SK-N-SH (cell line): Measurements from ENCODE around the gene HIF3A. TPM values are rescaled to one million over a fixed set of nuclear protein-coding genes. Genes with fewer than 3 reads are reported as not detected.

Experiments
- CTCF ChIA-PET: fragments of 300-600, 350-600 bp; formaldehyde crosslinking; extraction: SDS; loops from one replicate; lab custom pipeline; 2021; lab: Yijun Ruan, JAX
- POLR2A ChIA-PET: fragments of 350-600 bp; sonication (Branson Sonifier 250); formaldehyde crosslinking; extraction: SDS; loops from one replicate; lab custom pipeline; 2020; ENCODE audit warnings: antibody characterized with exemption, inconsistent platforms; lab: Yijun Ruan, JAX
- DNase-seq: peaks from one replicate; pipeline ENCODE4 v3.0.0; 2012
- H2AFZ ChIP-seq: fragments of 200-600 bp; sonication (generic); 2 replicates; pipeline ENCODE4 v1.8.1; 2016; ENCODE audit warnings: antibody characterized with exemption, mild to moderate bottlenecking, low read depth
- H3F3A ChIP-seq: fragments of 200-600 bp; sonication (generic); replicated peaks from 2 replicates; pipeline ENCODE3; 2016; ENCODE audit warnings: antibody characterized with exemption, mild to moderate bottlenecking; ENCODE audit not compliant: insufficient read depth
- H3K27ac ChIP-seq, 2 experiments: fragments of 200-500 bp in 1 of 2; fragments of 200-600 bp in 1 of 2; sonication (Bioruptor generic) in 1 of 2; sonication (generic), shearing (Covaris generic) in 1 of 2; 2 replicates each; pipeline versions ENCODE4 v1.5.1 to v1.6.1; 2014 to 2016; ENCODE audit warnings: low read depth in 2 of 2, inconsistent platforms in 1 of 2, low read length in 1 of 2, mild to moderate bottlenecking in 1 of 2, mixed read lengths in 1 of 2
- H3K27me3 ChIP-seq: fragments of 200-600 bp; sonication (generic), shearing (Covaris generic); 2 replicates; pipeline ENCODE4 v1.6.1; 2016; ENCODE audit warnings: mixed run types; ENCODE audit not compliant: insufficient read depth
- H3K36me3 ChIP-seq, 2 experiments: fragments of 200-500 bp in 1 of 2; fragments of 200-600 bp in 1 of 2; sonication (Bioruptor generic) in 1 of 2; sonication (generic) in 1 of 2; replicated peaks in 1 of 2; 2 replicates each; pipeline versions ENCODE3 to v1.5.1; 2014 to 2016; ENCODE audit warnings: low read length in 1 of 2, mild to moderate bottlenecking in 1 of 2; ENCODE audit not compliant: insufficient read depth in 2 of 2, control insufficient read depth in 1 of 2
- H3K4me1 ChIP-seq, 2 experiments: fragments of 200-500 bp in 1 of 2; fragments of 200-600 bp in 1 of 2; sonication (Bioruptor generic) in 1 of 2; sonication (generic), shearing (Covaris generic) in 1 of 2; 2 replicates each; pipeline versions ENCODE4 v1.5.1 to v1.6.1; 2014 to 2016; ENCODE audit warnings: low read depth in 1 of 2, low read length in 1 of 2, mixed run types in 1 of 2; ENCODE audit not compliant: insufficient read depth in 2 of 2, control insufficient read depth in 1 of 2
- H3K4me2 ChIP-seq: fragments of 200-600 bp; sonication (generic), shearing (Covaris generic); 2 replicates; pipeline ENCODE4 v1.6.1; 2017; ENCODE audit warnings: mixed run types
- H3K4me3 ChIP-seq, 2 experiments: fragments of 200-500 bp in 1 of 2; fragments of 200-600 bp in 1 of 2; sonication (Bioruptor generic) in 1 of 2; sonication (generic), shearing (Covaris generic) in 1 of 2; 2 replicates each; pipeline versions ENCODE4 v1.5.1 to v1.8.1; 2014 to 2016; ENCODE audit warnings: low read depth in 2 of 2, inconsistent platforms in 1 of 2, low read length in 1 of 2, mild to moderate bottlenecking in 1 of 2, mixed read lengths in 1 of 2, moderate library complexity in 1 of 2
- H3K79me2 ChIP-seq: fragments of 200-600 bp; sonication (generic); 2 replicates; pipeline ENCODE4 v1.8.1; 2017; ENCODE audit warnings: mild to moderate bottlenecking; ENCODE audit not compliant: insufficient read depth
- H3K9ac ChIP-seq: fragments of 200-600 bp; sonication (generic); 2 replicates; pipeline ENCODE4 v1.6.1; 2017; ENCODE audit warnings: mixed run types
- H3K9me2 ChIP-seq: fragments of 200-600 bp; sonication (generic); 2 replicates; pipeline ENCODE4 v1.6.1; 2017; ENCODE audit warnings: mixed run types
- H3K9me3 ChIP-seq: fragments of 200-600 bp; sonication (generic); 2 replicates; pipeline ENCODE4 v1.6.1; 2017; ENCODE audit warnings: mixed run types, mild to moderate bottlenecking, moderate library complexity
- H4K20me1 ChIP-seq: fragments of 200-600 bp; sonication (generic); 2 replicates; pipeline ENCODE4 v1.6.1; 2017; ENCODE audit warnings: mild to moderate bottlenecking, mixed run types; ENCODE audit not compliant: insufficient read depth
- EZH2phosphoT487 ChIP-seq: fragments of 200-600 bp; sonication (generic); IDR thresholded peaks from 2 replicates; pipeline ENCODE4 v1.6.1; 2017; ENCODE audit warnings: low read depth, mixed run types, mild to moderate bottlenecking, antibody characterized with exemption, moderate library complexity, borderline replicate concordance
- NRF1 ChIP-seq: IDR thresholded peaks from 2 replicates; pipeline ENCODE4 v1.6.1; 2012; ENCODE audit warnings: low read depth, mild to moderate bottlenecking, low read length
- POLR2AphosphoS5 ChIP-seq: IDR thresholded peaks from 2 replicates; pipeline ENCODE4 v1.6.1; 2012; ENCODE audit warnings: low read depth, low read length
- RCOR1 ChIP-seq: fragments of 150-350 bp; IDR thresholded peaks from 2 replicates; pipeline ENCODE4 v1.6.1; 2017; ENCODE audit warnings: antibody characterized with exemption, low read length
- WGBS: methylation state at CpG from one replicate; pipeline ENCODE4 v1.1.6; 2017; ENCODE audit warnings: low lambda C conversion rate; 5-methylcytosine and 5-hydroxymethylcytosine counted together
- polyA plus RNA-seq, 3 experiments: library from polyadenylated mRNA; depleted of rRNA; stranded (reverse); fragments of >200 nt; gene quantifications; 2 replicates each; pipeline ENCODE4 v1.2.3, GENCODE V29; 2012
- TF ChIP-seq, protein P1 (sequence below): IDR thresholded peaks from 2 replicates; pipeline ENCODE4 v1.6.1; 2012; ENCODE audit warnings: mild to moderate bottlenecking, low read depth, low read length, moderate library complexity
- TF ChIP-seq, protein P2 (sequence below): IDR thresholded peaks from 2 replicates; pipeline ENCODE4; 2012

HIF3A gene
- polyA plus RNA-seq, 1 of the 3 experiments (the other 2 are of a cell fraction), result 0.92 TPM

DNA sequence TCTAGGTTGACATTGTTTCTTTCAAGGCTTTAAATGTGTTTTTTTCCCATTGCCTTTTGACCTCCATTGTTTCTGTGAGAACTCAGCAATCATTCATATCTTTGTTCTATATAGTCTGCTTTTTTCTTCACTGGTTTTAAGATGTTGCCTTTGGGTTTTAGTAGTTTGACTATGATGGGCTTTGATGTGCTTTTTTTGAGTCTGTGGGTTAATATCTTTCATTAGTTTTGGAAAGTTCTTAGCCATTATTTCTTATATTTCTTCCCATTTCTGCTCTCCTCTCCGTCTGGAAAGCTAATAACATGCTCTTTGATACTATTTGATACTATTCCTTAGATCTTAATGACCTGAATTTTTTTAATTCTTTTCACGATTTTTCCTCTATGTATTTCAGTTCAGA is 83.8 kb downstream of the HIF3A start:
- Histone ChIP-seq H3K9me3 (no peaks in the 10 kb centered on the region), H3K36me3 (peaks cover 61 to 65% of the 10 kb centered on the region in 2 experiments), H4K20me1 (0 out of 2 replicates have a peak, but pooled peaks cover 16% of the 10 kb centered on the region), H3F3A (peaks cover 19% of the 10 kb centered on the region), H3K4me3 (no peak overlapping the region), H3K4me1 (peaks cover 0 to 19% of the 10 kb centered on the region in 2 experiments; a peak in 3 of 4 replicates), H3K9ac (no peak overlapping the region), H3K9me2 (no peaks in the 10 kb centered on the region)
- CTCF ChIA-PET, result interaction anchor here (1.1 to 2.0 kb wide), 5 partner anchors 8 to 136 kb away, joined by 3 to 9 read pairs (median 5); no protein-coding TSS in a partner anchor
- POLR2A ChIA-PET, result no interaction called here
- TF ChIP-seq, protein P1, sequence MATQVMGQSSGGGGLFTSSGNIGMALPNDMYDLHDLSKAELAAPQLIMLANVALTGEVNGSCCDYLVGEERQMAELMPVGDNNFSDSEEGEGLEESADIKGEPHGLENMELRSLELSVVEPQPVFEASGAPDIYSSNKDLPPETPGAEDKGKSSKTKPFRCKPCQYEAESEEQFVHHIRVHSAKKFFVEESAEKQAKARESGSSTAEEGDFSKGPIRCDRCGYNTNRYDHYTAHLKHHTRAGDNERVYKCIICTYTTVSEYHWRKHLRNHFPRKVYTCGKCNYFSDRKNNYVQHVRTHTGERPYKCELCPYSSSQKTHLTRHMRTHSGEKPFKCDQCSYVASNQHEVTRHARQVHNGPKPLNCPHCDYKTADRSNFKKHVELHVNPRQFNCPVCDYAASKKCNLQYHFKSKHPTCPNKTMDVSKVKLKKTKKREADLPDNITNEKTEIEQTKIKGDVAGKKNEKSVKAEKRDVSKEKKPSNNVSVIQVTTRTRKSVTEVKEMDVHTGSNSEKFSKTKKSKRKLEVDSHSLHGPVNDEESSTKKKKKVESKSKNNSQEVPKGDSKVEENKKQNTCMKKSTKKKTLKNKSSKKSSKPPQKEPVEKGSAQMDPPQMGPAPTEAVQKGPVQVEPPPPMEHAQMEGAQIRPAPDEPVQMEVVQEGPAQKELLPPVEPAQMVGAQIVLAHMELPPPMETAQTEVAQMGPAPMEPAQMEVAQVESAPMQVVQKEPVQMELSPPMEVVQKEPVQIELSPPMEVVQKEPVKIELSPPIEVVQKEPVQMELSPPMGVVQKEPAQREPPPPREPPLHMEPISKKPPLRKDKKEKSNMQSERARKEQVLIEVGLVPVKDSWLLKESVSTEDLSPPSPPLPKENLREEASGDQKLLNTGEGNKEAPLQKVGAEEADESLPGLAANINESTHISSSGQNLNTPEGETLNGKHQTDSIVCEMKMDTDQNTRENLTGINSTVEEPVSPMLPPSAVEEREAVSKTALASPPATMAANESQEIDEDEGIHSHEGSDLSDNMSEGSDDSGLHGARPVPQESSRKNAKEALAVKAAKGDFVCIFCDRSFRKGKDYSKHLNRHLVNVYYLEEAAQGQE, result no peak
- TF ChIP-seq POLR2AphosphoS5, result no peak
- TF ChIP-seq, all 33 proteins: peak for 0
- Histone ChIP-seq H2AFZ (no peak overlapping the region), H3K27me3 (no peaks in the 10 kb centered on the region), H3K4me2 (no peak overlapping the region), H3K79me2 (peaks cover 39% of the 10 kb centered on the region), H3K27ac (no peak overlapping the region)
- 93% methylated on average over 2 of the region's 2 CpGs for WGBS
- DNase-seq, result no peak

DNA sequence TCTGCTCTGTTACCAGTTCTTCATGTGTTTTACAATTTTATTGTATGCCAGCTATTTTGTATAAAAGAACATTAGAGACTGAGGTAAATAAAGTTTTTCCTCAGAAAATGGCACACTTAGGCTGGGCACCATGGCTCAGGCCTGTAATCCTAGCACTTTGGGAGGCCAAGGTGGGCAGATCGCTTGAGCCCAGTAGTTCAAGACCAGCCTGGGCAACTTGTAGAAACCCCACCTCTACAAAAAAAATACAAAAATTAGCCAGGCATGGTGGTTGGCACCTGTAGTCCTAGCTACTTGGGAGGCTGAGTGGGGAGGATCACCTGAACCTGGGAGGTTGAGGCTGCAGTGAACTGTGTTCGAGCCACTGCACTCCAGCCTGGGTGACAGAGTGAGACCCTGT is 84.5 kb downstream of the HIF3A start:
- H3K4me1 ChIP-seq, result peaks cover 0 to 19% of the 10 kb centered on the region in 2 experiments; a peak in 3 of 4 replicates
- H3K27ac ChIP-seq, result no peak overlapping the region
- WGBS, result 95% methylated on average over 2 of the region's 2 CpGs
- H3K79me2 ChIP-seq, result peaks cover 39% of the 10 kb centered on the region
- no peak overlapping the region for H3K4me3 ChIP-seq
- H3F3A ChIP-seq, result peaks cover 19% of the 10 kb centered on the region
- no peak overlapping the region for H3K9ac ChIP-seq
- H3K4me2 ChIP-seq, result no peak overlapping the region
- no peak for DNase-seq
- 0 out of 2 replicates have a peak, but pooled peaks cover 16% of the 10 kb centered on the region for H4K20me1 ChIP-seq
- H2AFZ ChIP-seq, result no peak overlapping the region
- no peaks in the 10 kb centered on the region for H3K27me3 ChIP-seq
- TF ChIP-seq NRF1 (no peak), EZH2phosphoT487 (no peak), RCOR1 (no peak)
- TF ChIP-seq, protein P2, sequence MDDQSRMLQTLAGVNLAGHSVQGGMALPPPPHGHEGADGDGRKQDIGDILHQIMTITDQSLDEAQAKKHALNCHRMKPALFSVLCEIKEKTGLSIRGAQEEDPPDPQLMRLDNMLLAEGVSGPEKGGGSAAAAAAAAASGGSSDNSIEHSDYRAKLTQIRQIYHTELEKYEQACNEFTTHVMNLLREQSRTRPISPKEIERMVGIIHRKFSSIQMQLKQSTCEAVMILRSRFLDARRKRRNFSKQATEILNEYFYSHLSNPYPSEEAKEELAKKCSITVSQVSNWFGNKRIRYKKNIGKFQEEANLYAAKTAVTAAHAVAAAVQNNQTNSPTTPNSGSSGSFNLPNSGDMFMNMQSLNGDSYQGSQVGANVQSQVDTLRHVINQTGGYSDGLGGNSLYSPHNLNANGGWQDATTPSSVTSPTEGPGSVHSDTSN, result no peak
- TF ChIP-seq, all 33 proteins: peak for 0
- no peaks in the 10 kb centered on the region for H3K9me2 ChIP-seq
- H3K36me3 ChIP-seq, result peaks cover 56 to 60% of the 10 kb centered on the region in 2 experiments
- ChIA-PET CTCF (interaction anchor here (0.9 to 2.0 kb wide), 6 partner anchors 9 to 135 kb away, joined by 3 to 9 read pairs (median 4); no protein-coding TSS in a partner anchor), POLR2A (no interaction called here)
- no peaks in the 10 kb centered on the region for H3K9me3 ChIP-seq
